MM.1S (cell line): Measurements from ENCODE around the gene AMIGO2.

Experiments used
- DNase-seq: peaks from one replicate; pipeline ENCODE4 v3.0.0-alpha.2; 2015
- H2AFZ ChIP-seq: fragments of 300-600 bp; sonication (generic); 2 replicates; pipeline ENCODE4 v1.6.0; 2016; ENCODE audit warnings: antibody characterized with exemption, low read length
- H3F3A ChIP-seq: fragments of 300-600 bp; sonication (generic); 2 replicates; pipeline ENCODE4 v1.6.1; 2016; ENCODE audit warnings: mild to moderate bottlenecking, antibody characterized with exemption, low read length, moderate library complexity, mixed read lengths; ENCODE audit not compliant: insufficient read depth
- H3K27ac ChIP-seq: fragments of 300-600 bp; sonication (generic); 2 replicates; pipeline ENCODE4 v1.5.1; 2016; ENCODE audit warnings: mild to moderate bottlenecking, low read length
- H3K27me3 ChIP-seq: fragments of 300-600 bp; sonication (generic); replicated peaks from 2 replicates; pipeline ENCODE4 v1.6.0; 2016; ENCODE audit warnings: low read length; ENCODE audit not compliant: insufficient read depth
- H3K36me3 ChIP-seq: fragments of 300-600 bp; sonication (generic); replicated peaks from 2 replicates; pipeline ENCODE4 v1.6.1; 2016; ENCODE audit warnings: mild to moderate bottlenecking, low read length, mixed read lengths; ENCODE audit not compliant: insufficient read depth
- H3K4me1 ChIP-seq: fragments of 300-600 bp; sonication (generic); 2 replicates; pipeline ENCODE4 v1.6.1; 2016; ENCODE audit warnings: low read length, mixed read lengths
- H3K4me2 ChIP-seq: fragments of 300-600 bp; sonication (generic); 2 replicates; pipeline ENCODE4 v1.6.0; 2016; ENCODE audit warnings: low read depth, low read length
- H3K4me3 ChIP-seq: fragments of 300-600 bp; sonication (generic); 2 replicates; pipeline ENCODE4 v1.5.1; 2016; ENCODE audit warnings: low read length, mixed read lengths
- H3K79me2 ChIP-seq: fragments of 300-600 bp; sonication (generic); 2 replicates; pipeline ENCODE4 v1.6.1; 2016; ENCODE audit warnings: mixed run types, low read length, mixed read lengths
- H3K9ac ChIP-seq: fragments of 300-600 bp; sonication (generic); 2 replicates; pipeline ENCODE4 v1.6.1; 2016; ENCODE audit warnings: low read length, mixed read lengths
- H3K9me2 ChIP-seq: fragments of 300-600 bp; sonication (generic); replicated peaks from 2 replicates; pipeline ENCODE4 v1.6.1; 2016; ENCODE audit warnings: mild to moderate bottlenecking, low read length, mixed read lengths; ENCODE audit not compliant: insufficient read depth
- H3K9me3 ChIP-seq: fragments of 300-600 bp; sonication (generic); replicated peaks from 2 replicates; pipeline ENCODE4 v1.6.1; 2016; ENCODE audit warnings: mild to moderate bottlenecking, low read length, mixed read lengths; ENCODE audit not compliant: insufficient read depth
- H4K20me1 ChIP-seq: fragments of 300-600 bp; sonication (generic); 2 replicates; pipeline ENCODE4 v1.6.1; 2016; ENCODE audit warnings: mild to moderate bottlenecking, low read length, moderate library complexity, mixed read lengths; ENCODE audit not compliant: insufficient read depth
- CTCF ChIP-seq: fragments of 300-600 bp; sonication (generic); IDR thresholded peaks from 2 replicates; pipeline ENCODE4 v1.5.1; 2016; ENCODE audit warnings: antibody characterized with exemption, low read length, mixed read lengths
- EZH2 ChIP-seq: fragments of 300-600 bp; sonication (generic); optimal IDR thresholded peaks from 2 replicates; pipeline ENCODE3; 2017; ENCODE audit warnings: low read depth, mild to moderate bottlenecking, antibody characterized with exemption, low read length, mixed read lengths
- EZH2phosphoT487 ChIP-seq: fragments of 300-600 bp; sonication (generic); IDR thresholded peaks from 2 replicates; pipeline ENCODE4 v1.6.1; 2018; ENCODE audit warnings: antibody characterized with exemption, low read length

AMIGO2 gene

GRCh38 chr12:47111854-47112253 is 32.1 kb upstream of the AMIGO2 start:
- no peak overlapping the region for H3K4me3 ChIP-seq
- no peak for DNase-seq
- H3K4me2 ChIP-seq = no peak overlapping the region

GRCh38 chr12:47111392-47111778 is 31.6 kb upstream of the AMIGO2 start:
- H3K27me3 ChIP-seq = no peaks in the 10 kb centered on the region
- no peak overlapping the region for H3K9ac ChIP-seq
- H3F3A ChIP-seq = no peaks in the 10 kb centered on the region
- no peak overlapping the region for H3K4me3 ChIP-seq
- H3K9me3 ChIP-seq = no peaks in the 10 kb centered on the region
- no peak overlapping the region for H3K27ac ChIP-seq
- H3K4me2 ChIP-seq = no peak overlapping the region
- H3K36me3 ChIP-seq = no peaks in the 10 kb centered on the region
- H3K4me1 ChIP-seq = no peaks in the 10 kb centered on the region
- H4K20me1 ChIP-seq = no peaks in the 10 kb centered on the region
- no peak for TF ChIP-seq CTCF
- no peak for TF ChIP-seq EZH2
- no peak for TF ChIP-seq EZH2phosphoT487
- no peaks in the 10 kb centered on the region for H3K79me2 ChIP-seq
- DNase-seq = peak; percentile 26
- H2AFZ ChIP-seq = no peak overlapping the region
- no peaks in the 10 kb centered on the region for H3K9me2 ChIP-seq

More at GRCh38 chr12:47111854-47112253, 32.1 kb upstream of the AMIGO2 start:
- H4K20me1 ChIP-seq = no peaks in the 10 kb centered on the region
- TF ChIP-seq EZH2phosphoT487 (no peak), EZH2 (no peak)
- no peaks in the 10 kb centered on the region for H3K79me2 ChIP-seq
- H2AFZ ChIP-seq = no peak overlapping the region
- no peaks in the 10 kb centered on the region for H3K36me3 ChIP-seq
- no peaks in the 10 kb centered on the region for H3K9me2 ChIP-seq
- no peaks in the 10 kb centered on the region for H3K27me3 ChIP-seq
- H3K9ac ChIP-seq = no peak overlapping the region
- no peaks in the 10 kb centered on the region for H3F3A ChIP-seq
- H3K27ac ChIP-seq = no peak overlapping the region
- no peaks in the 10 kb centered on the region for H3K4me1 ChIP-seq
- H3K9me3 ChIP-seq = no peaks in the 10 kb centered on the region

GRCh38 chr12:47110718-47111391 is 31.1 kb upstream of the AMIGO2 start:
- Histone ChIP-seq H3F3A (no peaks in the 10 kb centered on the region), H2AFZ (no peak overlapping the region), H3K4me1 (no peaks in the 10 kb centered on the region), H3K27me3 (no peaks in the 10 kb centered on the region), H3K9me2 (no peaks in the 10 kb centered on the region), H3K79me2 (no peaks in the 10 kb centered on the region), H3K9ac (no peak overlapping the region), H4K20me1 (no peaks in the 10 kb centered on the region), H3K4me3 (no peak overlapping the region), H3K9me3 (no peaks in the 10 kb centered on the region), H3K27ac (no peak overlapping the region), H3K4me2 (no peak overlapping the region), H3K36me3 (no peaks in the 10 kb centered on the region)
- no peak for TF ChIP-seq EZH2
- no peak for TF ChIP-seq EZH2phosphoT487
- TF ChIP-seq CTCF = no peak
- no peak for DNase-seq

- H3K27me3 ChIP-seq = no peaks in the 10 kb centered on the region
- H3K4me1 ChIP-seq = no peaks in the 10 kb centered on the region
- H3K9me3 ChIP-seq = no peaks in the 10 kb centered on the region
- no peak overlapping the region for H2AFZ ChIP-seq
- H3K9me2 ChIP-seq = no peaks in the 10 kb centered on the region
- no peaks in the 10 kb centered on the region for H3F3A ChIP-seq
- H3K9ac ChIP-seq = no peak overlapping the region
- no peak for DNase-seq
- TF ChIP-seq EZH2phosphoT487 (no peak), EZH2 (no peak), CTCF (no peak)
- H3K4me3 ChIP-seq = no peak overlapping the region
- H3K27ac ChIP-seq = no peak overlapping the region
- no peak overlapping the region for H3K4me2 ChIP-seq
- no peaks in the 10 kb centered on the region for H3K79me2 ChIP-seq
- H4K20me1 ChIP-seq = no peaks in the 10 kb centered on the region
- no peaks in the 10 kb centered on the region for H3K36me3 ChIP-seq
These were observed 30.3 kb upstream of the AMIGO2 start for GRCh38 chr12:47110011-47110541.
